HG02840 (cell line): Measurements from ENCODE around the gene NGLY1.

Source experiments
- ATAC-seq: cut with Tn5 transposase; IDR thresholded peaks from one replicate; pipeline ENCODE4 v1.9.1; 2021; ENCODE audit warnings: mild to moderate bottlenecking, moderate library complexity, moderate number of reproducible peaks; ENCODE audit not compliant: unreplicated experiment, low FRiP score

The NGLY1 gene

GRCh38 chr3:25713341-25713985 is 69.8 kb downstream of the NGLY1 start:
- no peak for ATAC-seq

- ATAC-seq = no peak
These were observed 72.2 kb downstream of the NGLY1 start for GRCh38 chr3:25711090-25711489.

GRCh38 chr3:25708036-25708435 is 75.2 kb downstream of the NGLY1 start:
- ATAC-seq = no peak

- no peak for ATAC-seq
These were observed 75.8 kb downstream of the NGLY1 start for GRCh38 chr3:25707268-25707926.

GRCh38 chr3:25706213-25706612 is 77.0 kb downstream of the NGLY1 start:
- ATAC-seq = no peak

GRCh38 chr3:25697553-25697952 is 85.7 kb downstream of the NGLY1 start:
- no peak for ATAC-seq

- no peak for ATAC-seq
These were observed 87.4 kb downstream of the NGLY1 start for GRCh38 chr3:25695731-25696420.

GRCh38 chr3:25693238-25693637 is 90.0 kb downstream of the NGLY1 start:
- no peak for ATAC-seq

GRCh38 chr3:25692341-25692740 is 90.9 kb downstream of the NGLY1 start:
- ATAC-seq = no peak

GRCh38 chr3:25690768-25691533 is 92.3 kb downstream of the NGLY1 start:
- no peak for ATAC-seq

GRCh38 chr3:25689226-25689625 is 94.0 kb downstream of the NGLY1 start:
- no peak for ATAC-seq

- ATAC-seq = no peak
These were observed 95.5 kb downstream of the NGLY1 start for GRCh38 chr3:25687742-25688141.

- ATAC-seq = no peak
These were observed 96.5 kb downstream of the NGLY1 start for GRCh38 chr3:25686766-25687165.

- no peak for ATAC-seq
These were observed 99.4 kb downstream of the NGLY1 start for GRCh38 chr3:25683882-25684281.

- no peak for ATAC-seq
These were observed 99.8 kb downstream of the NGLY1 start for GRCh38 chr3:25683410-25683809.

GRCh38 chr3:25679642-25680302 is 103.5 kb downstream of the NGLY1 start:
- ATAC-seq = no peak

GRCh38 chr3:25679166-25679565 is 104.1 kb downstream of the NGLY1 start:
- ATAC-seq = no peak

GRCh38 chr3:25678581-25678980 is 104.7 kb downstream of the NGLY1 start:
- no peak for ATAC-seq

GRCh38 chr3:25677121-25677520 is 106.1 kb downstream of the NGLY1 start:
- ATAC-seq = no peak

GRCh38 chr3:25674670-25675069 is 108.6 kb downstream of the NGLY1 start:
- no peak for ATAC-seq
